ENCODE data around the gene MIXL1. TPM values are rescaled to one million over a fixed set of nuclear protein-coding genes. Genes with fewer than 3 reads are reported as not detected.

The MIXL1 gene
- total and polyA plus RNA-seq, 2 of the 13 experiments (the other 11 are each of a cell fraction or from before 2014, with no cell fraction given), result 7.6 to 18.5 TPM

GRCh38 chr1:226223157-226223785, at the start of gene MIXL1 (continued):
- TF ChIP-seq ZBTB34 (CRISPR knock-in tag; IDR thresholded peaks at IDR 0.05) (peak; percentile 35; the same call in 1 of the 2 replicates), KLF13 (CRISPR knock-in tag; IDR thresholded peaks at IDR 0.05) (no peak), ZNF331 (CRISPR knock-in tag; IDR thresholded peaks at IDR 0.05) (peak; percentile 60), NPAS2 (CRISPR knock-in tag; IDR thresholded peaks at IDR 0.05; ENCODE audit: borderline replicate concordance) (no peak), HDAC6 (IDR thresholded peaks at IDR 0.05; ENCODE audit: low read depth, low read length) (no peak), ZNF557 (CRISPR knock-in tag; IDR thresholded peaks at IDR 0.05) (no peak), THYN1 (CRISPR knock-in tag; IDR thresholded peaks at IDR 0.05; ENCODE audit: borderline replicate concordance, low read depth) (no peak), ZNF317 (CRISPR knock-in tag; IDR thresholded peaks at IDR 0.05) (peak; percentile 51; the same call in 1 of the 2 replicates), MAFK (conservative IDR thresholded peaks at IDR 0.05 in 1 of 2, IDR thresholded peaks at IDR 0.05 in 1 of 2; ENCODE audit: low read length in 2 of 2) (no peak), ZNF770 (CRISPR knock-in tag; IDR thresholded peaks at IDR 0.05) (no peak), DNMT1 (CRISPR knock-in tag; IDR thresholded peaks at IDR 0.05) (no peak)
- TF ChIP-seq, protein P1, sequence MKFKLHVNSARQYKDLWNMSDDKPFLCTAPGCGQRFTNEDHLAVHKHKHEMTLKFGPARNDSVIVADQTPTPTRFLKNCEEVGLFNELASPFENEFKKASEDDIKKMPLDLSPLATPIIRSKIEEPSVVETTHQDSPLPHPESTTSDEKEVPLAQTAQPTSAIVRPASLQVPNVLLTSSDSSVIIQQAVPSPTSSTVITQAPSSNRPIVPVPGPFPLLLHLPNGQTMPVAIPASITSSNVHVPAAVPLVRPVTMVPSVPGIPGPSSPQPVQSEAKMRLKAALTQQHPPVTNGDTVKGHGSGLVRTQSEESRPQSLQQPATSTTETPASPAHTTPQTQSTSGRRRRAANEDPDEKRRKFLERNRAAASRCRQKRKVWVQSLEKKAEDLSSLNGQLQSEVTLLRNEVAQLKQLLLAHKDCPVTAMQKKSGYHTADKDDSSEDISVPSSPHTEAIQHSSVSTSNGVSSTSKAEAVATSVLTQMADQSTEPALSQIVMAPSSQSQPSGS (CRISPR knock-in tag; IDR thresholded peaks at IDR 0.05), result peak; percentile 24; the same call in 1 of the 2 replicates
- TF ChIP-seq, protein P2, sequence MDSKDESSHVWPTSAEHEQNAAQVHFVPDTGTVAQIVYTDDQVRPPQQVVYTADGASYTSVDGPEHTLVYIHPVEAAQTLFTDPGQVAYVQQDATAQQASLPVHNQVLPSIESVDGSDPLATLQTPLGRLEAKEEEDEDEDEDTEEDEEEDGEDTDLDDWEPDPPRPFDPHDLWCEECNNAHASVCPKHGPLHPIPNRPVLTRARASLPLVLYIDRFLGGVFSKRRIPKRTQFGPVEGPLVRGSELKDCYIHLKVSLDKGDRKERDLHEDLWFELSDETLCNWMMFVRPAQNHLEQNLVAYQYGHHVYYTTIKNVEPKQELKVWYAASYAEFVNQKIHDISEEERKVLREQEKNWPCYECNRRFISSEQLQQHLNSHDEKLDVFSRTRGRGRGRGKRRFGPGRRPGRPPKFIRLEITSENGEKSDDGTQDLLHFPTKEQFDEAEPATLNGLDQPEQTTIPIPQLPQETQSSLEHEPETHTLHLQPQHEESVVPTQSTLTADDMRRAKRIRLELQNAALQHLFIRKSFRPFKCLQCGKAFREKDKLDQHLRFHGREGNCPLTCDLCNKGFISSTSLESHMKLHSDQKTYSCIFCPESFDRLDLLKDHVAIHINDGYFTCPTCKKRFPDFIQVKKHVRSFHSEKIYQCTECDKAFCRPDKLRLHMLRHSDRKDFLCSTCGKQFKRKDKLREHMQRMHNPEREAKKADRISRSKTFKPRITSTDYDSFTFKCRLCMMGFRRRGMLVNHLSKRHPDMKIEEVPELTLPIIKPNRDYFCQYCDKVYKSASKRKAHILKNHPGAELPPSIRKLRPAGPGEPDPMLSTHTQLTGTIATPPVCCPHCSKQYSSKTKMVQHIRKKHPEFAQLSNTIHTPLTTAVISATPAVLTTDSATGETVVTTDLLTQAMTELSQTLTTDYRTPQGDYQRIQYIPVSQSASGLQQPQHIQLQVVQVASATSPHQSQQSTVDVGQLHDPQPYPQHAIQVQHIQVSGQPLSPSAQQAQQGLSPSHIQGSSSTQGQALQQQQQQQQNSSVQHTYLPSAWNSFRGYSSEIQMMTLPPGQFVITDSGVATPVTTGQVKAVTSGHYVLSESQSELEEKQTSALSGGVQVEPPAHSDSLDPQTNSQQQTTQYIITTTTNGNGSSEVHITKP (CRISPR knock-in tag; IDR thresholded peaks at IDR 0.05; ENCODE audit: low read depth), result peak; percentile 41; the same call in 1 of the 2 replicates
